GM18909 (cell line): Measurements from ENCODE around the gene SDK1.

ENCODE experiments used
- ATAC-seq: cut with Tn5 transposase; IDR thresholded peaks from one replicate; pipeline ENCODE4 v1.9.1; 2021; ENCODE audit warnings: mild to moderate bottlenecking; ENCODE audit not compliant: unreplicated experiment, poor library complexity

Gene SDK1

DNA sequence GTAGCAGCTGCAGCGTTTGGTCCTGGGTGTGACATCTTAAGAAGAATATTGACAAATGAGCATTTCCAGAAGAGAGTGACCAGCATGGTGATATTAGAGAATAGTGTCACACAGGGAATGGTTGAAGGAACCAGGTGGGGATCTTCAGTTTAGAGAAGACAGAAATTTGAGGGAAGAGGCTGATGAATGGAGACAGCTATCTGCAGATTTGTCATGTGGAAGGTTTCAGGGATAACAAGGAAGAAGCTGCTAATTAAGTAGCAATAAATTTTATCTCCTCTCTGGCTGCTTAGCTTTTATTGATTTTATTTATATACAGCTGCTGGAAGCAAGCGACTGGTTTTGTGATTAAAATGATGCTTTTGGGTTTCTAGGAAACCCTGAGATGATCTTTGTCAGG, 26.0 kb downstream of the SDK1 start:
- ATAC-seq = no peak

- ATAC-seq = no peak
These were observed 26.6 kb downstream of the SDK1 start for GRCh38 chr7:3327655-3328054.

DNA sequence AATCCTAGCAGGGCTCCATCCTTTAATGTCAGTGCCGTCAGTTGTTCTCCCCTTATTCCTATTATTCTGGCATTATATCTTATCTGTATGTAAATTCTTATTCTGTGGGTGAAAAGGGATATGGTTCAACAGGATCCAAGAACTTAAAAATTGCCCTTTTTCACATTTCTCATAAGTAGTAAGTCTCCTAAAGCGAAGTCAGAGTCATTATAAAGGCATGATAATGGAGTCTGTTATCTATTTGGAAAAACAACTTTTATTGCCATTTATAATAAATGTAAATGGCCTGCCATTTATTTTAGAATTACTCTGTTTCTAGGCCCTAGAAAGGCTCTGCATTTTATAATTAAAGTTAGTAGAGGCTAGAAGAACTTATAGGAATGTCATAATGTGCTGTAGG, 31.3 kb downstream of the SDK1 start:
- no peak for ATAC-seq

DNA sequence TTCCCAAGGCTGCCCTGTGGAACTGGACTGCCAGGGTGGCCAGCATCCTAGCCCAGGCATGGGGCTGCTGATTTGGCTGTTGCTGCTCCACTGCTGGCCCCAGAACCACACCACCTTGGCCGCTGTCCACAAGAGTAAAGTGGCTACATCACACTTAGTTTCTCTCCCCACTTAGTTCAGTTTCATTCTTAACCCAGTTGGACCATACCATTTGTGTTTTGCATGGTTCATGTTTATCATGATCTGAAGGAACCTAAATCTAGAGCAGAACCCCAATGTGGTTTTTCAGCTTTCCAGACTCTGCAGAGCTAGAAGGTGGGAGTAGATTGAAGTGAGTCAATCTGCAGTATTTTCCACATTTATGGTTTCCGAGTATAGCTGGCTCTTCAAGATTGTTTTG, 32.8 kb downstream of the SDK1 start:
- no peak for ATAC-seq

GRCh38 chr7:3336042-3336665, 35.1 kb downstream of the SDK1 start:
- ATAC-seq = no peak

DNA sequence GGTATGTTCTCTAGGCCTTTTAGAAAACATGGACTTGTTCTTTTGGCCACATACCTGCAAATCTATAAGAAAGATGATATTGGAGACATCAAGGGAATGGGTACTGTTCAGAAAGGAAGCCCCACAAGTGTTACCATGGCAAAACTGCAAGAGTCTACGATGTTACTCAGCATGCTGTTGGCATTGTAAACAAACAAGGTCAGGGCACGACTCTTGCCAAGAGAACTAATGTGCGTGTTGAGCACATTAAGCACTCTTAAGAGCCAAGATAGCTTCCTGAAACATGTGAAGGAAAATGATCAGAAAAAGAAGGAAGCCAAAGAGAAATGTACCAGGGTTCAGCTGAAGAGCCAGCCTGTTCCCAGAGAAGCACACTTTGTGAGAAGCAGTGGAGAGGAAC, 37.1 kb downstream of the SDK1 start:
- no peak for ATAC-seq

GRCh38 chr7:3345699-3346481, 44.8 kb downstream of the SDK1 start:
- ATAC-seq = no peak

- ATAC-seq = no peak
These were observed 48.1 kb downstream of the SDK1 start for GRCh38 chr7:3349126-3349525.

DNA sequence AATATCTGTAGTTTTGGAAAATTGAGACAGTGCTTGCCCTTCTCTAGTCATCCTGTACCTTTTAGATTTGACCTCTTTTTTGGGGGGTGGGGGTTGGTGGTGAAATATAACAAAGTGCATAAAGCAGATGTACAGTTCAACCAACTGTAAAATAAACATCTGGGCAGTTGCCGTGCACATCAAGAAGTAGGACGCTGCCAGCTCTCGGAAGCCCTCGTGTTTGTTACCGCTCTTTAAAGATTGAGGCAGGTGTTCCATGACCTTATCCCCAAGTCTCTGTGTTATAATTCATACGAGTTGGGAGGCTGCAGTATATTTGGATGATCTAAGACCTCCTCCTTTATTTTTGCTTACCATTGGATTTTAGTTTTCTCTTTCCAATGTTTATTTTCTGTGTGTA, 55.1 kb downstream of the SDK1 start:
- ATAC-seq = no peak

DNA sequence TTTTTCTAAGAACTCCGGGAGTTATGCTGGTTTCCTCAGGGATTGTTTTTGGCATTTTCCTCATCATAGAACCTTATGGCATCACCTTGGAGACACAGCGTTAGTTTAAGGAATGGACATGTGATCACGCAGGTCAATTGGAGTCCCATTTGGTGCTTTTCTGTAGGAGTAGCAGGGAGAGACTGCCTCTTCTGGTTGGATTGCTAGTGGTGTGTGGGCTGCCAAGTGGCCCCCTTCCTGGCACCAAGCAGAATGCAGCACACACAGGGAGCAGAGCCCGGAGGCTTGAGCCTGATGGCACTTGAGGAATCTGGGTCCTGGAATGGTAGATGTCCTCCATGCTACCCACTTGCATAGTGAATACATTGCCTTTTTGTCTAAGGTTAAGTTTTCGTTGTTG, 57.9 kb downstream of the SDK1 start:
- no peak for ATAC-seq

DNA sequence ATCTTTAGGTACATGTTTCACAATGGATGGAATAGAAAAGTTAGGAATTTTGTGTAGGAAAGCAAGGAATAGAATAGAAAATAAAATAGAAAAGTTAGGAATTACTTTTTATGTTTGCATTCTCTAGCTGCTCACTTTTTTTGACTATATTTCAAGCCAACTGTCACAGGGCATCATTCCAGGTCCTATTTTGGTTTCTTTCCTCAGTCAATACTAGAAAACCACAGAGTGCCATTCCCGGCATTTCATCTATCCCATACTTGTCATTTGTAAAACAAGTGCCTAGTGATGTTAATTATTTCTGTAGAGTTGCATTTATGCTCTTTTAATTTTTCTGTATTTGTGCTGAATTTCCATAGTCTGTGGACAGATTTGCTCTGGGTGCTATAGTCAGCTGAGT, 66.2 kb downstream of the SDK1 start:
- ATAC-seq = no peak

GRCh38 chr7:3370068-3370830, 69.2 kb downstream of the SDK1 start:
- no peak for ATAC-seq

DNA sequence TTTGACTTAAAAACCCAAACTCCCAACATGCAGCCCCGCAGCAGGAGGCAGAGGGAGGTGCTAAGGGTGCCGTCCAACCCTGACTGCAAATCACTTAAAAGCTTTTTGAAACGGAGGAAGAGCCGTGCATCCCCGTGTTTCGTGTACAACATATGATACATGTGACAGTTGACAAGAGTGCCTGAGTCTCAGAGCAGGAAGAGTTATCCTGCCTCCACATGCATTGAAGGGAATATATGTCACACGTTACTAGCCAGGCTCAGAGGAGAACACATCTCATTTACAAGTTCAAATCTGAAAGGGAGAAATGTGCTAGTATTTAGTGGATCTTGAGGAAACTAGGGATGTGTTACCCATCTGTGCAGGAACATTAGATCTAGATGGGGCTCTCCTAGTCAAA, 69.9 kb downstream of the SDK1 start:
- ATAC-seq = no peak

GRCh38 chr7:3371601-3372000, 70.5 kb downstream of the SDK1 start:
- ATAC-seq = no peak

GRCh38 chr7:3374239-3374638, 73.2 kb downstream of the SDK1 start:
- ATAC-seq = no peak

DNA sequence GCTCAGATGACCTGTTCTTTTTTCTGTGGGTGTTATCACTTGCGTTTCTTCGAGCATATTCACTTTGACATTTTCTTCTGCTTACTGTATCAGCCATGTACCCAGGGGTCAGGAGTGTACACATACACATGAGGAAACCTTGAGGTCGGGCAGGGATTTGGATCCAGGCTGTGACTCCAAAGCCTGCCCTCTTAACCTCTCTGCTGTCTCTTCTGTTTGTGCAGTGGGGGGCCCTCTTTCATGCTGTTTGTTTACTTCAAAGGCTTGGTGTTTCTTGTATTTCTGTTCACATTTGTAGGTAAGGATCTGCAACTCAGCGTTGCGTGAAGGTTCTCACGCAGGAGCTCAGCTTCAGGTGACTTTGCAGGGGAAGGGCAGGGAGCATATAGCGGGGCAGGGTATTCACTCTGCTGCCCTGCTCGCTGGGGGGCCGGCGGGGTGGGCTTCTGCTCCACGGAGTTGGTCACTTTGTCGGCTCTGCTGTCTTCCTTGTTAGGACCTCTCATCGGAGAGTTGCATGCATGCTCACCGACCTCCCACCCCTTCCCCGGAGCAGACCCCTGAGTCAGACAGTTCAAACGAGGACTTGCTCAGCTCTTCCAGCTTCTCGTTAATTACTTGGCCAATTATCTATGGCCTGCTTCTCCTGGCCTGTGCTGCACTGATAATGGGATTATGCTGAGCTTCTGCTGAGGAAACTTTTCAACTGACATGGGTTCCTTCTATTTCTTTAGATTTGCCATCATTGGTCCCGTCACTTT, 77.5 kb downstream of the SDK1 start:
- no peak for ATAC-seq

DNA sequence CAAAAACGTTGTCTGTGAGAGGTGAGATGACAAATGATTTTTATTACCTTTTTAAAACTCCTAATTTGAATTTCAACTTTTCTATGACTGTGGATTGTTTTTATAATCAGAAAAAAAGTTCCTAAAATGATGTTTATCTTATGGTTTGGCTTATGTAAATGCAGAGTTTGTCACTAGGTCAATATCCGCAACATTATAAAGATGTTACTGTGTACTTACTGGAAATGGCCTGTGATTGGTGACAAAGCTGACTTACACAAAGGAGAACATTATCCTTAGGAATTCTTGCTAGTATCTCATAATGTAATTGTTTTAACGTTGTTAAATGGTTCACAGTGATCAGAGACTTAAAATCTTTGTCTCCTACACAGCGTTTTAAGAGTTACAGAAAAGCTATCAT, 79.0 kb downstream of the SDK1 start:
- ATAC-seq = no peak

DNA sequence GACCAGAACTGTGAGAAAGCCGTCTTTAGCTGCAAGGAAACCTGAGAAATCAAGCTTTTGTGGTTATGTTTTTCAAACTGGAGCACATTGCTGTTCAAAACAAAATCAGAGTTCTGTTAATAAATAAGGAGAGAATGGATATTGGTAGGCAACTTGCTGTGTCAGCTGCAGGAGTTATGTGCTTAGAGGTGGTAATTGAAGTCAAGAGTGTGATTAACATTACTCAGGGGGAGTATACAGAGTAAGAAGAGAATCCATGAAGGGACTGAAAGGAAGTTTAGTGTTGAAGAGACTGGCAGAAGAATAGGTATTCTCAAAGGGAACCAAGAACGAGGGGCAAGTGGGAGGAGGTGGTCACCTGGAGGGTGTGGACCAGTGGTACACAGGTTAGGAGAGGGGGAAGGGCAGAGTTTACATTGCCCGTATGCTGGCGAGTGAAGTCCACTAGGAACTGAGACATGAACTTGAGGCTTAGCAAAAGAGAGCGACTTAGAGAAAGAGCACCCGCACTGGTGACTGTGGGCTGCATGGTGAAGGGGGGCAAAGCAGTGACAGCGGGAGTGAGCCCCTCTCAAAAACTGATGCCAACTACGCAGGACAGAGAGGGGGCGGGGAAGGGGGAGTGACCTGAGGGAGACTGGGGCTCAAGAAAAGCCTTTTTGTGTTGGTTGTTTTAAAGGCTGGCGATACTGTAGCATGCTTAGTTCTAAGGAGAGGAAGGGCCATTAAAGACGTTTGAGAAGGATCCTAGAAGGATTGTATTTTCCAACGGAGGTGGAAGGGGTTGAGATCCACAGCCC, 80.0 kb downstream of the SDK1 start:
- no peak for ATAC-seq

DNA sequence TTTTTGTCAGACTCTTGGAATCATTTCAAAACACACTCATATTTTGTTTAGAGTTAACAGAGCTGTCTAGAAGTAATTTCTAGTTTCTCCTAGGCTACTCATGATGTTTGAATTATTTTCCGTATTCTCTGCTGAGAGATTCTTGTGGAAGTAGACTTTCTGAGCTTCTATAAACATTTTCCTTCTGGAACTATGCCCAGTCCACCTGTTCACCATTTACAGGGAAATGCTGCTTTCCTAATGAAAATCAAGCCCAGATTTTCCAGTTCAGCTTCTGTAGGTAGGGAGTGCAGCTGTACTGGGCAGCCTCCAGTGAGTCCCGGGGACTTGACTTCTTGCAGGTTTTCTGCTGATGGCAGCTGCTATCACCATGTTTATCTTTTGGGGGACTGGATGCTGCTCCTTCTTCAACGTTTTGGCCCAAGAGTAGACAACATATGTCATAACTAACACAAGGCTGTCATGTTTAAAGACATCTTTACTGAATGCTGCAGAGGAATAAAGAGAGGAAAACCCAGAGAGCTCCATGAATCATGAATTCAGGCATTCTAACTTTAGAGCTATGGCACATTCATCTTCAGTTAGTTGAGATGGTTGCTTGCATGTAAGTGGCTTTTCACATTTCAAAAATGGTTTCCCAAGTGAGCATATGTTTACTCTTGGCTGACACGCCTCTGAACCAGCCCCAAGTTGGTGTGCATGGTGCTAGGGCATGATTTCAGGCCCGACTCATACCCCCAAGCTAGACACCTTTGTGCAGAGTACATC, 85.6 kb downstream of the SDK1 start:
- no peak for ATAC-seq
